SK-N-SH (cell line): Measurements from ENCODE around the gene KCNIP4. TPM values are rescaled to one million over a fixed set of nuclear protein-coding genes. Genes with fewer than 3 reads are reported as not detected.

Experiments used
- CTCF ChIA-PET: fragments of 300-600, 350-600 bp; formaldehyde crosslinking; extraction: SDS; loops from one replicate; lab custom pipeline; 2021; lab: Yijun Ruan, JAX
- POLR2A ChIA-PET: fragments of 350-600 bp; sonication (Branson Sonifier 250); formaldehyde crosslinking; extraction: SDS; loops from one replicate; lab custom pipeline; 2020; ENCODE audit warnings: antibody characterized with exemption, inconsistent platforms; lab: Yijun Ruan, JAX
- DNase-seq: peaks from one replicate; pipeline ENCODE4 v3.0.0; 2012
- H2AFZ ChIP-seq: fragments of 200-600 bp; sonication (generic); 2 replicates; pipeline ENCODE4 v1.8.1; 2016; ENCODE audit warnings: antibody characterized with exemption, mild to moderate bottlenecking, low read depth
- H3F3A ChIP-seq: fragments of 200-600 bp; sonication (generic); replicated peaks from 2 replicates; pipeline ENCODE3; 2016; ENCODE audit warnings: antibody characterized with exemption, mild to moderate bottlenecking; ENCODE audit not compliant: insufficient read depth
- H3K27ac ChIP-seq, 2 experiments: fragments of 200-500 bp in 1 of 2; fragments of 200-600 bp in 1 of 2; sonication (Bioruptor generic) in 1 of 2; sonication (generic), shearing (Covaris generic) in 1 of 2; 2 replicates each; pipeline versions ENCODE4 v1.5.1 to v1.6.1; 2014 to 2016; ENCODE audit warnings: low read depth in 2 of 2, inconsistent platforms in 1 of 2, low read length in 1 of 2, mild to moderate bottlenecking in 1 of 2, mixed read lengths in 1 of 2
- H3K27me3 ChIP-seq: fragments of 200-600 bp; sonication (generic), shearing (Covaris generic); 2 replicates; pipeline ENCODE4 v1.6.1; 2016; ENCODE audit warnings: mixed run types; ENCODE audit not compliant: insufficient read depth
- H3K36me3 ChIP-seq, 2 experiments: fragments of 200-500 bp in 1 of 2; fragments of 200-600 bp in 1 of 2; sonication (Bioruptor generic) in 1 of 2; sonication (generic) in 1 of 2; replicated peaks in 1 of 2; 2 replicates each; pipeline versions ENCODE3 to v1.5.1; 2014 to 2016; ENCODE audit warnings: low read length in 1 of 2, mild to moderate bottlenecking in 1 of 2; ENCODE audit not compliant: insufficient read depth in 2 of 2, control insufficient read depth in 1 of 2
- H3K4me1 ChIP-seq, 2 experiments: fragments of 200-500 bp in 1 of 2; fragments of 200-600 bp in 1 of 2; sonication (Bioruptor generic) in 1 of 2; sonication (generic), shearing (Covaris generic) in 1 of 2; 2 replicates each; pipeline versions ENCODE4 v1.5.1 to v1.6.1; 2014 to 2016; ENCODE audit warnings: low read depth in 1 of 2, low read length in 1 of 2, mixed run types in 1 of 2; ENCODE audit not compliant: insufficient read depth in 2 of 2, control insufficient read depth in 1 of 2
- H3K4me2 ChIP-seq: fragments of 200-600 bp; sonication (generic), shearing (Covaris generic); 2 replicates; pipeline ENCODE4 v1.6.1; 2017; ENCODE audit warnings: mixed run types
- H3K4me3 ChIP-seq, 2 experiments: fragments of 200-500 bp in 1 of 2; fragments of 200-600 bp in 1 of 2; sonication (Bioruptor generic) in 1 of 2; sonication (generic), shearing (Covaris generic) in 1 of 2; 2 replicates each; pipeline versions ENCODE4 v1.5.1 to v1.8.1; 2014 to 2016; ENCODE audit warnings: low read depth in 2 of 2, inconsistent platforms in 1 of 2, low read length in 1 of 2, mild to moderate bottlenecking in 1 of 2, mixed read lengths in 1 of 2, moderate library complexity in 1 of 2
- H3K79me2 ChIP-seq: fragments of 200-600 bp; sonication (generic); 2 replicates; pipeline ENCODE4 v1.8.1; 2017; ENCODE audit warnings: mild to moderate bottlenecking; ENCODE audit not compliant: insufficient read depth
- H3K9ac ChIP-seq: fragments of 200-600 bp; sonication (generic); 2 replicates; pipeline ENCODE4 v1.6.1; 2017; ENCODE audit warnings: mixed run types
- H3K9me2 ChIP-seq: fragments of 200-600 bp; sonication (generic); 2 replicates; pipeline ENCODE4 v1.6.1; 2017; ENCODE audit warnings: mixed run types
- H3K9me3 ChIP-seq: fragments of 200-600 bp; sonication (generic); 2 replicates; pipeline ENCODE4 v1.6.1; 2017; ENCODE audit warnings: mixed run types, mild to moderate bottlenecking, moderate library complexity
- H4K20me1 ChIP-seq: fragments of 200-600 bp; sonication (generic); 2 replicates; pipeline ENCODE4 v1.6.1; 2017; ENCODE audit warnings: mild to moderate bottlenecking, mixed run types; ENCODE audit not compliant: insufficient read depth
- ELF1 ChIP-seq: IDR thresholded peaks from 2 replicates; pipeline ENCODE4 v1.4.0; 2012
- EP300 ChIP-seq, 2 experiments: IDR thresholded peaks; 2 replicates each; pipeline versions ENCODE4 v1.4.0 to v1.6.1; 2012; ENCODE audit warnings: borderline replicate concordance in 1 of 2, low read depth in 1 of 2, low read length in 1 of 2
- FOSL2 ChIP-seq: IDR thresholded peaks from 2 replicates; pipeline ENCODE4 v1.4.0; 2012; ENCODE audit warnings: low read depth, mild to moderate bottlenecking, moderate library complexity, borderline replicate concordance
- FOXM1 ChIP-seq: IDR thresholded peaks from 2 replicates; pipeline ENCODE4 v1.4.0; 2012; ENCODE audit warnings: low read depth, mild to moderate bottlenecking
- MEF2A ChIP-seq: IDR thresholded peaks from 2 replicates; pipeline ENCODE4 v1.4.0; 2012; ENCODE audit warnings: low read depth, borderline replicate concordance
- POLR2AphosphoS5 ChIP-seq: IDR thresholded peaks from 2 replicates; pipeline ENCODE4 v1.6.1; 2012; ENCODE audit warnings: low read depth, low read length
- RAD21 ChIP-seq: IDR thresholded peaks from 2 replicates; pipeline ENCODE4 v1.6.1; 2012; ENCODE audit warnings: mild to moderate bottlenecking, low read length
- RCOR1 ChIP-seq: fragments of 150-350 bp; IDR thresholded peaks from 2 replicates; pipeline ENCODE4 v1.6.1; 2017; ENCODE audit warnings: antibody characterized with exemption, low read length
- RXRA ChIP-seq: IDR thresholded peaks from 2 replicates; pipeline ENCODE4 v1.4.0; 2012; ENCODE audit warnings: low read depth, mild to moderate bottlenecking, borderline replicate concordance
- SIN3A ChIP-seq: IDR thresholded peaks from 2 replicates; pipeline ENCODE4 v1.6.1; 2012; ENCODE audit warnings: low read depth, mild to moderate bottlenecking, low read length, moderate library complexity, borderline replicate concordance
- SMC3 ChIP-seq: IDR thresholded peaks from 2 replicates; pipeline ENCODE4 v1.6.1; 2012; ENCODE audit warnings: low read depth, low read length, improper control_type of control experiment
- TAF1 ChIP-seq: IDR thresholded peaks from 2 replicates; pipeline ENCODE4 v1.6.1; 2012; ENCODE audit warnings: low read depth, mild to moderate bottlenecking, low read length, moderate library complexity, borderline replicate concordance
- TCF12 ChIP-seq: IDR thresholded peaks from 2 replicates; pipeline ENCODE4 v1.4.0; 2012
- TEAD4 ChIP-seq: IDR thresholded peaks from 2 replicates; pipeline ENCODE4 v1.4.0; 2012; ENCODE audit warnings: mild to moderate bottlenecking, borderline replicate concordance; ENCODE audit not compliant: insufficient read depth
- WGBS: methylation state at CpG from one replicate; pipeline ENCODE4 v1.1.6; 2017; ENCODE audit warnings: low lambda C conversion rate; 5-methylcytosine and 5-hydroxymethylcytosine counted together
- polyA plus RNA-seq, 3 experiments: library from polyadenylated mRNA; depleted of rRNA; stranded (reverse); fragments of >200 nt; gene quantifications; 2 replicates each; pipeline ENCODE4 v1.2.3, GENCODE V29; 2012
- TF ChIP-seq, protein P1 (sequence below): IDR thresholded peaks from 2 replicates; pipeline ENCODE4; 2012
- TF ChIP-seq, protein P2 (sequence below): fragments of 150-350 bp; IDR thresholded peaks from 2 replicates; pipeline ENCODE4 v1.6.1; 2016; ENCODE audit warnings: mild to moderate bottlenecking, low read depth, low read length
- TF ChIP-seq, protein P3 (sequence below): fragments of 150-350 bp; IDR thresholded peaks from 2 replicates; pipeline ENCODE4 v1.6.1; 2017; ENCODE audit warnings: antibody characterized with exemption, low read length, low read depth, borderline replicate concordance
- TF ChIP-seq, protein P4 (sequence below): IDR thresholded peaks from 2 replicates; pipeline ENCODE4 v1.6.1; 2012; ENCODE audit warnings: mild to moderate bottlenecking, low read depth, low read length, moderate library complexity

KCNIP4 gene
- polyA plus RNA-seq, 1 of the 3 experiments (the other 2 are of a cell fraction): 0.18 TPM

DNA sequence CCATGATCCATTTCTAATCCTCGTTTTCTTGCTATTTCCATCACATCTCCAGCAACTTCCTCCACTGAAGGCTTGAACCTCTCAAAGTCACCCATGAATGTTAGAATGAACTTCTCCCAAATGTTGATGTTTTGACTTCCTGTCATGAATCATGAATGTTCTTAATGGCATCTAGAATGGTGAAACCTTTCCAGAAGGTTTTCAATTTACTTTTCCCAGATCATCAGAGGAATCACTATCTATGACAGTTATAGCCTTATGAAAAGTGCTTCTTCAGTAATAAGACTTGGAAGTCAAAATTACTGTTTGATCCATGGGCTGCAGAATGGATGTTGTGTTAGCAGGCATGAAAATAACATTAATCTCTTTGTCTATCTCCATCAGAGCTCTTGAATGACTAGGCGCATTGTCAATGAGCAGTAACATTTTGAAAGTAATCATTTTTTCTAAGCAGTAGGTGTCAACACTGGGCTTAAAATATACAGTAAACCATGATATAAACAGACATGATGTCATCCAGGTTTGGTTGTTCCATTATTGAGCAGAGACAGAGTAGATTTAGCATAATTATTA lies 268.2 kb downstream of the KCNIP4 start:
- Histone ChIP-seq H3K27me3 (no peaks in the 10 kb centered on the region), H3K36me3 (no peaks in the 10 kb centered on the region)
- no peak for DNase-seq
- TF ChIP-seq TCF12 (no peak), TEAD4 (no peak), FOXM1 (no peak), RXRA (no peak), TAF1 (no peak), RCOR1 (no peak)
- TF ChIP-seq, protein P1, sequence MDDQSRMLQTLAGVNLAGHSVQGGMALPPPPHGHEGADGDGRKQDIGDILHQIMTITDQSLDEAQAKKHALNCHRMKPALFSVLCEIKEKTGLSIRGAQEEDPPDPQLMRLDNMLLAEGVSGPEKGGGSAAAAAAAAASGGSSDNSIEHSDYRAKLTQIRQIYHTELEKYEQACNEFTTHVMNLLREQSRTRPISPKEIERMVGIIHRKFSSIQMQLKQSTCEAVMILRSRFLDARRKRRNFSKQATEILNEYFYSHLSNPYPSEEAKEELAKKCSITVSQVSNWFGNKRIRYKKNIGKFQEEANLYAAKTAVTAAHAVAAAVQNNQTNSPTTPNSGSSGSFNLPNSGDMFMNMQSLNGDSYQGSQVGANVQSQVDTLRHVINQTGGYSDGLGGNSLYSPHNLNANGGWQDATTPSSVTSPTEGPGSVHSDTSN: no peak
- TF ChIP-seq, protein P2, sequence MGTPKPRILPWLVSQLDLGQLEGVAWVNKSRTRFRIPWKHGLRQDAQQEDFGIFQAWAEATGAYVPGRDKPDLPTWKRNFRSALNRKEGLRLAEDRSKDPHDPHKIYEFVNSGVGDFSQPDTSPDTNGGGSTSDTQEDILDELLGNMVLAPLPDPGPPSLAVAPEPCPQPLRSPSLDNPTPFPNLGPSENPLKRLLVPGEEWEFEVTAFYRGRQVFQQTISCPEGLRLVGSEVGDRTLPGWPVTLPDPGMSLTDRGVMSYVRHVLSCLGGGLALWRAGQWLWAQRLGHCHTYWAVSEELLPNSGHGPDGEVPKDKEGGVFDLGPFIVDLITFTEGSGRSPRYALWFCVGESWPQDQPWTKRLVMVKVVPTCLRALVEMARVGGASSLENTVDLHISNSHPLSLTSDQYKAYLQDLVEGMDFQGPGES: no peak
- TF ChIP-seq, all 33 proteins: peak for 0
- Histone ChIP-seq H4K20me1 (no peaks in the 10 kb centered on the region), H3K9me2 (no peaks in the 10 kb centered on the region), H3K4me3 (no peak overlapping the region), H3K9ac (no peak overlapping the region), H3K27ac (no peak overlapping the region), H3F3A (no peaks in the 10 kb centered on the region), H3K4me1 (peaks cover 0 to 2% of the 10 kb centered on the region in 2 experiments; a peak in 1 of 4 replicates), H3K79me2 (no peaks in the 10 kb centered on the region), H3K4me2 (no peak overlapping the region), H2AFZ (no peak overlapping the region), H3K9me3 (no peaks in the 10 kb centered on the region)
- ChIA-PET CTCF (no interaction called here), POLR2A (interaction anchor here (0.6 to 0.7 kb wide), 2 partner anchors 222 to 733 kb away, joined by 3 to 6 read pairs; no protein-coding TSS in a partner anchor)
- 55% methylated on average over 2 of the region's 2 CpGs for WGBS

DNA sequence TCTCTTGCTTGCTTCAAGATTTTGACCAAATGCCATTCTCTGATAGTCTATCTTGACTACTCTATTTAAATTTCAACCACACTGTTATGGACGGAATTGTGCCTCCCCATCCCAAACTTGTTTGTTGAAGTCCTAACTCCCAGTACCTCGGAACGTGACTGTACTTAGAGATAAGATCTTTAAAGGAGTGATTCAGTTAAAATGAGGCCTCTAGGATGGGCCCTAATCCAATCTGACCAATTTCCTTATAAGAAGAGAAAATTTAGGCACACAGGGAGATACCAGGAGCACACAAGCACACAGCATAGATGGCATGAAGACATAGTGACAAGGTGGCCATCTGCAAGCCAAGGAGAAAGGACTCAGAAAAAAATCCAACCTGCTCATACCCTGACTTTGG lies 269.9 kb downstream of the KCNIP4 start:
- Histone ChIP-seq H3K4me3 (no peak overlapping the region), H3K27me3 (no peaks in the 10 kb centered on the region), H4K20me1 (no peaks in the 10 kb centered on the region), H3K9me2 (no peaks in the 10 kb centered on the region), H3K4me2 (no peak overlapping the region), H3K4me1 (peaks cover 0 to 2% of the 10 kb centered on the region in 2 experiments; a peak in 1 of 4 replicates), H3F3A (no peaks in the 10 kb centered on the region), H3K9ac (no peak overlapping the region), H2AFZ (no peak overlapping the region), H3K79me2 (no peaks in the 10 kb centered on the region), H3K9me3 (no peaks in the 10 kb centered on the region), H3K27ac (no peak overlapping the region), H3K36me3 (no peaks in the 10 kb centered on the region)
- DNase-seq: no peak
- POLR2A ChIA-PET: no interaction called here
- WGBS: 22% methylated on average over 3 of the region's 3 CpGs
- CTCF ChIA-PET: no interaction called here
- TF ChIP-seq, protein P3, sequence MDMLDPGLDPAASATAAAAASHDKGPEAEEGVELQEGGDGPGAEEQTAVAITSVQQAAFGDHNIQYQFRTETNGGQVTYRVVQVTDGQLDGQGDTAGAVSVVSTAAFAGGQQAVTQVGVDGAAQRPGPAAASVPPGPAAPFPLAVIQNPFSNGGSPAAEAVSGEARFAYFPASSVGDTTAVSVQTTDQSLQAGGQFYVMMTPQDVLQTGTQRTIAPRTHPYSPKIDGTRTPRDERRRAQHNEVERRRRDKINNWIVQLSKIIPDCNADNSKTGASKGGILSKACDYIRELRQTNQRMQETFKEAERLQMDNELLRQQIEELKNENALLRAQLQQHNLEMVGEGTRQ: no peak
- TF ChIP-seq SMC3 (no peak), EP300 (IDR thresholded peaks at IDR 0.05; ENCODE audit: borderline replicate concordance in 1 of 2, low read depth in 1 of 2, low read length in 1 of 2) (no peak), FOSL2 (no peak), MEF2A (no peak), ELF1 (no peak), SIN3A (no peak), POLR2AphosphoS5 (no peak), TCF12 (no peak), RAD21 (no peak)
- TF ChIP-seq, protein P1: no peak
- TF ChIP-seq, protein P2: no peak
- TF ChIP-seq, protein P4, sequence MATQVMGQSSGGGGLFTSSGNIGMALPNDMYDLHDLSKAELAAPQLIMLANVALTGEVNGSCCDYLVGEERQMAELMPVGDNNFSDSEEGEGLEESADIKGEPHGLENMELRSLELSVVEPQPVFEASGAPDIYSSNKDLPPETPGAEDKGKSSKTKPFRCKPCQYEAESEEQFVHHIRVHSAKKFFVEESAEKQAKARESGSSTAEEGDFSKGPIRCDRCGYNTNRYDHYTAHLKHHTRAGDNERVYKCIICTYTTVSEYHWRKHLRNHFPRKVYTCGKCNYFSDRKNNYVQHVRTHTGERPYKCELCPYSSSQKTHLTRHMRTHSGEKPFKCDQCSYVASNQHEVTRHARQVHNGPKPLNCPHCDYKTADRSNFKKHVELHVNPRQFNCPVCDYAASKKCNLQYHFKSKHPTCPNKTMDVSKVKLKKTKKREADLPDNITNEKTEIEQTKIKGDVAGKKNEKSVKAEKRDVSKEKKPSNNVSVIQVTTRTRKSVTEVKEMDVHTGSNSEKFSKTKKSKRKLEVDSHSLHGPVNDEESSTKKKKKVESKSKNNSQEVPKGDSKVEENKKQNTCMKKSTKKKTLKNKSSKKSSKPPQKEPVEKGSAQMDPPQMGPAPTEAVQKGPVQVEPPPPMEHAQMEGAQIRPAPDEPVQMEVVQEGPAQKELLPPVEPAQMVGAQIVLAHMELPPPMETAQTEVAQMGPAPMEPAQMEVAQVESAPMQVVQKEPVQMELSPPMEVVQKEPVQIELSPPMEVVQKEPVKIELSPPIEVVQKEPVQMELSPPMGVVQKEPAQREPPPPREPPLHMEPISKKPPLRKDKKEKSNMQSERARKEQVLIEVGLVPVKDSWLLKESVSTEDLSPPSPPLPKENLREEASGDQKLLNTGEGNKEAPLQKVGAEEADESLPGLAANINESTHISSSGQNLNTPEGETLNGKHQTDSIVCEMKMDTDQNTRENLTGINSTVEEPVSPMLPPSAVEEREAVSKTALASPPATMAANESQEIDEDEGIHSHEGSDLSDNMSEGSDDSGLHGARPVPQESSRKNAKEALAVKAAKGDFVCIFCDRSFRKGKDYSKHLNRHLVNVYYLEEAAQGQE: no peak
